Gastroesophageal sphincter (tissue), 4 donors: ENCODE results near the gene PRKG1. TPM values are rescaled to one million over a fixed set of nuclear protein-coding genes. Genes with fewer than 3 reads are reported as not detected.

ENCODE experiments used
- ATAC-seq: fragments of 150-250 bp; one replicate; pipeline ENCODE4 v1.9.1; 2016; ENCODE audit warnings: mild to moderate bottlenecking, moderate library complexity
- H3K27ac ChIP-seq, 4 donors: fragments of 200-600 bp; sonication (generic) in 3 of 4; 1 replicate in 3 of 4; 2 replicates in 1 of 4; pipeline ENCODE4 v1.5.1; 2016 to 2019
- H3K27me3 ChIP-seq: fragments of 200-600 bp; sonication (generic); one replicate; pipeline ENCODE4 v1.5.1; 2019
- H3K36me3 ChIP-seq, 2 donors: fragments of 200-600 bp; sonication (generic); one replicate each; pipeline ENCODE4 v1.5.1; 2019; ENCODE audit warnings: control low read depth in 1 of 2
- H3K4me1 ChIP-seq, 3 donors: fragments of 200-600 bp; sonication (generic); 1 replicate in 2 of 3; 2 replicates in 1 of 3; pipeline ENCODE4 v1.5.1; 2016 to 2019; ENCODE audit warnings: control low read depth in 2 of 3
- H3K4me3 ChIP-seq, 2 donors: fragments of 200-600 bp; sonication (generic); one replicate each; pipeline ENCODE4 v1.5.1; 2019; ENCODE audit warnings: mild to moderate bottlenecking in 1 of 2, moderate library complexity in 1 of 2
- H3K9me3 ChIP-seq, 3 donors: fragments of 200-600 bp; sonication (generic); one replicate each; pipeline ENCODE4 v1.5.1; 2017 to 2019; ENCODE audit warnings: control low read depth in 2 of 3
- EP300 ChIP-seq: sonication (generic); formaldehyde crosslinking; IDR thresholded peaks from one replicate; pipeline ENCODE4 v1.6.1; 2017; ENCODE audit warnings: antibody characterized with exemption, mild to moderate bottlenecking
- POLR2A ChIP-seq, 2 donors: fragments of 450-650 bp; IDR thresholded peaks; one replicate each; pipeline ENCODE4 v1.6.1; 2017; ENCODE audit warnings: antibody characterized with exemption in 2 of 2, mild to moderate bottlenecking in 2 of 2, moderate library complexity in 1 of 2
- POLR2AphosphoS5 ChIP-seq: sonication (generic); formaldehyde crosslinking; IDR thresholded peaks from one replicate; pipeline ENCODE4 v1.6.1; 2017; ENCODE audit warnings: antibody characterized with exemption
- WGBS, 2 donors: methylation state at CpG; one replicate each; pipeline ENCODE4 v1.1.5; 2018; ENCODE audit warnings: low coverage in 1 of 2; 5-methylcytosine and 5-hydroxymethylcytosine counted together
- total RNA-seq, 4 donors: library from RNA; depleted of rRNA; stranded (reverse); fragments of >200 nt; gene quantifications; one replicate each; pipeline ENCODE4 v1.1.0, GENCODE V29; 2016
- TF ChIP-seq, protein P1 (sequence below), 4 experiments: fragments of 200-600 bp in 2 of 4; fragments of 450-650 bp in 2 of 4; sonication (generic) in 1 of 4; IDR thresholded peaks; one replicate each; pipeline ENCODE4 v1.5.1; 2017 to 2019; ENCODE audit warnings: antibody characterized with exemption in 4 of 4, mild to moderate bottlenecking in 2 of 4, moderate library complexity in 2 of 4

Gene PRKG1
- total RNA-seq, 4 donors from 2014 or later, result 27.5 to 73.2 (median 39.2) TPM

DNA sequence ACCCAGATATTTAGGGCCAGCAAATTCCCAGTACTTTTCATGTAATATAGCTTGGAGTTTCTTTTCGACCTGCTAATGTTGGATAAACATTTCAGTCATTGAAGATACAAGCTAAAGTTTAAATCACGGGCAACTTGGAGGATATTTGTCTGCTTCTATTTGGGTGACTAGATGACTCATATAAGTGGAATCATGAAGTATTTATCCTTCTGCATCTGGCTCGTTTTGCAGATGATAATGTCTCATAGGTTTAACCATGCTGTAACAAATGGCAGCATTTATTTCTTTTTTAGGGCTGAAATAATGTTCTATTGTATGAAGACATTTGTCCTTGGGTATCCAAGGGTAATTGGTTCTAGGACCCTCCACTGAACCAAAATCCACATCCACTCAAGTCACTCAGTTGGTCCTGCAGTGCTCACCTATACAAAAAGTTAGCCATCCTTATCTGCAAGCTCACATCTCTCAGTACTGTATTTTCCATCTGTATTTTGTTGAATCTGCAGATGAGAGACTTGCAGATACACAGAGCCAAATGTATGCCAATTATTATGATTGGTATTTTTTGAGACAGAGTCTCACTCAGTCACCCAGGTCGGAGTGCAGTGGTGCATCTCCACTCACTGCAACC is 812.3 kb downstream of the PRKG1 start:
- 3 to 38% methylated on average over 3 to 4 of the region's 4 CpGs for WGBS, 2 donors
- Histone ChIP-seq H3K27ac (no peak overlapping the region), H3K27me3 (no peaks in the 10 kb centered on the region), H3K4me3 (no peak overlapping the region), H3K9me3 (no peaks in the 10 kb centered on the region), H3K4me1 (peaks cover 0 to 13% (median 0%) of the 10 kb centered on the region in 3 donors), H3K36me3 (no peaks in the 10 kb centered on the region)
- no peak for ATAC-seq
- no peak for TF ChIP-seq POLR2AphosphoS5
- TF ChIP-seq POLR2A (IDR thresholded peaks at IDR 0.05), result no peak
- no peak for TF ChIP-seq EP300
- TF ChIP-seq, protein P1, sequence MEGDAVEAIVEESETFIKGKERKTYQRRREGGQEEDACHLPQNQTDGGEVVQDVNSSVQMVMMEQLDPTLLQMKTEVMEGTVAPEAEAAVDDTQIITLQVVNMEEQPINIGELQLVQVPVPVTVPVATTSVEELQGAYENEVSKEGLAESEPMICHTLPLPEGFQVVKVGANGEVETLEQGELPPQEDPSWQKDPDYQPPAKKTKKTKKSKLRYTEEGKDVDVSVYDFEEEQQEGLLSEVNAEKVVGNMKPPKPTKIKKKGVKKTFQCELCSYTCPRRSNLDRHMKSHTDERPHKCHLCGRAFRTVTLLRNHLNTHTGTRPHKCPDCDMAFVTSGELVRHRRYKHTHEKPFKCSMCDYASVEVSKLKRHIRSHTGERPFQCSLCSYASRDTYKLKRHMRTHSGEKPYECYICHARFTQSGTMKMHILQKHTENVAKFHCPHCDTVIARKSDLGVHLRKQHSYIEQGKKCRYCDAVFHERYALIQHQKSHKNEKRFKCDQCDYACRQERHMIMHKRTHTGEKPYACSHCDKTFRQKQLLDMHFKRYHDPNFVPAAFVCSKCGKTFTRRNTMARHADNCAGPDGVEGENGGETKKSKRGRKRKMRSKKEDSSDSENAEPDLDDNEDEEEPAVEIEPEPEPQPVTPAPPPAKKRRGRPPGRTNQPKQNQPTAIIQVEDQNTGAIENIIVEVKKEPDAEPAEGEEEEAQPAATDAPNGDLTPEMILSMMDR (IDR thresholded peaks at IDR 0.05), result no peak

DNA sequence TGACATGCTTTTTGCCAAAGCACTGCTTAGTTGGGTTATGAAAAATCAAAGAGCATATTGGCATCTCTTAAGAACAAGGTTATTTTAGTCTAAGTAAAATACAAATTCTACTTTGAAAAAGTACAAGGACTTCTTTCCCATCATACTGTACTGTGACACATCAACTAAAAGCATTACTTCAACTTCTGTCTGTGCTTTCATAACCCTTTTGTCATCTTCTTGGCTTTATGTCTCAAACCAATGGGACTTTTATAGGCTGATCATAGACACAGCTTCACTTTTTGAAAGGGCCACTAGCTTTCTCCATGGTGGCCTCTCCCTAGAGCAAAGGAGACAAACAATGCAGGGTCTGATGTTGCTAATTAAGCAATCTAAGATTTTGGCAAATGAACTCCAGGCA is 814.0 kb downstream of the PRKG1 start:
- TF ChIP-seq POLR2A (IDR thresholded peaks at IDR 0.05) (no peak), EP300 (no peak), POLR2AphosphoS5 (no peak)
- TF ChIP-seq, protein P1 (IDR thresholded peaks at IDR 0.05), result no peak
- Histone ChIP-seq H3K4me3 (no peak overlapping the region), H3K4me1 (peaks cover 0 to 13% (median 0%) of the 10 kb centered on the region in 3 donors), H3K9me3 (no peaks in the 10 kb centered on the region), H3K27ac (no peak overlapping the region), H3K27me3 (no peaks in the 10 kb centered on the region), H3K36me3 (no peaks in the 10 kb centered on the region)
- no peak for ATAC-seq

DNA sequence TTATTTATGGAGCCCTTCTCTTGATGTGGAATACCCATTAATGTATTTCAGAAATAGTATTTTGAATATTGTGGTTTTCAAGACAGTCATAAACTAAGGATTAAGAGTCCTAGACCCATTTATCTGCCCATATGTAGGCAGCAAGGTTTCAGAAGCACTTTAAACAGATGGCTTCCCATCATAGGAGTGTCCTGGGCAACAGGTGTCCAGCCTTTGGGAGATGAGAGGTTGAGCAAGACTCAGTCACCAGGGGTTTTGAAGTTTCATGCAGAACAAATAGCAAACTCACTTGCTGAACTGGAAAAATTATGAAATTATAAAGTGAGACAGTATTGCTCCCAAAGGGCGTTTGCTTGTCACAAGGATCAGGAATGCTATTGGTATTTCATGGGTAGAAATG is 818.0 kb downstream of the PRKG1 start:
- H3K27ac ChIP-seq, result no peak overlapping the region
- WGBS, 2 donors, result 80 to 100% methylated on average over 1 of the region's 1 CpG
- no peaks in the 10 kb centered on the region for H3K36me3 ChIP-seq
- no peak overlapping the region for H3K4me3 ChIP-seq
- H3K9me3 ChIP-seq, result no peaks in the 10 kb centered on the region
- no peak for ATAC-seq
- peaks cover 0 to 6% (median 5%) of the 10 kb centered on the region in 3 donors for H3K4me1 ChIP-seq
- H3K27me3 ChIP-seq, result no peaks in the 10 kb centered on the region
- TF ChIP-seq POLR2AphosphoS5 (no peak), POLR2A (IDR thresholded peaks at IDR 0.05) (no peak), EP300 (no peak)
- TF ChIP-seq, protein P1 (IDR thresholded peaks at IDR 0.05), result no peak

DNA sequence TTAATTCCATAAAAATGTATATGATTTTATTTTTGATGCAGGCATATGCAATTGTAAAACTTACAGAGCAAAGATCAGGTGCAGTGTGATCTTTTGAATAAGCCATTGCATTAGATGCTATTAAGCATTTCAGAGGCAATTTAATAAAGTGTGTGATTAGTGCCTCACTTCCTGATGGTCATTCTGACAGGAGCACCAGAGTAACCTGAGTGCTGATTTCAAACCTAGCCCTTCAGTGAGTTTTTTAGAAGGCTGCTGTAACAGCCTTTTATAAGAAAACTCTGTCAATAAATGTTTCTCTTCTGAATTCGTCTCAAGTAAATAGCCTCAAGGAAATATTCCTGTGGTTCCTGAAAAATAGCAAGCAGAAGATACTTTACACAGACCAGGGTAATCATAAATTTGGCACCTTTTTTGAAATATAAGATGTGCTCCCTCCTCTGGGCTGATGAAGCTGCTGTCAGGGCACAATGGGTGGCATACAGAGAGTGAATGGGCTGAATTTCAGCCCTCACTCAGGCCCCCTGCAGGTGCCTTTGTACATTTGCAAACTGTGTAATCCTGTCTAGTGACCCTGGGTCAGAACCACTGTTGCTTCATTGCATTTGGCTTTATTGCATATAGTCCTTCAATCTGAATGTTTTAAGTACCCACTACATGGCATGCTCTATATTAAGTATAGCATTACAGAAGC is 818.8 kb downstream of the PRKG1 start:
- TF ChIP-seq EP300 (no peak), POLR2A (IDR thresholded peaks at IDR 0.05) (no peak), POLR2AphosphoS5 (no peak)
- TF ChIP-seq, protein P1 (IDR thresholded peaks at IDR 0.05), result no peak
- Histone ChIP-seq H3K36me3 (no peaks in the 10 kb centered on the region), H3K9me3 (no peaks in the 10 kb centered on the region), H3K27ac (no peak overlapping the region), H3K27me3 (no peaks in the 10 kb centered on the region), H3K4me1 (peaks cover 0 to 6% (median 5%) of the 10 kb centered on the region in 3 donors), H3K4me3 (no peak overlapping the region)
- WGBS, 2 donors, result 50 to 80% methylated on average over 1 of the region's 1 CpG
- ATAC-seq, result no peak
